ENCODE results near the gene AGPAT4. TPM values are rescaled to one million over a fixed set of nuclear protein-coding genes. Genes with fewer than 3 reads are reported as not detected.

Gene AGPAT4
- polyA plus RNA-seq, 3 donors: 6.4 to 15.8 (median 6.9) TPM

DNA sequence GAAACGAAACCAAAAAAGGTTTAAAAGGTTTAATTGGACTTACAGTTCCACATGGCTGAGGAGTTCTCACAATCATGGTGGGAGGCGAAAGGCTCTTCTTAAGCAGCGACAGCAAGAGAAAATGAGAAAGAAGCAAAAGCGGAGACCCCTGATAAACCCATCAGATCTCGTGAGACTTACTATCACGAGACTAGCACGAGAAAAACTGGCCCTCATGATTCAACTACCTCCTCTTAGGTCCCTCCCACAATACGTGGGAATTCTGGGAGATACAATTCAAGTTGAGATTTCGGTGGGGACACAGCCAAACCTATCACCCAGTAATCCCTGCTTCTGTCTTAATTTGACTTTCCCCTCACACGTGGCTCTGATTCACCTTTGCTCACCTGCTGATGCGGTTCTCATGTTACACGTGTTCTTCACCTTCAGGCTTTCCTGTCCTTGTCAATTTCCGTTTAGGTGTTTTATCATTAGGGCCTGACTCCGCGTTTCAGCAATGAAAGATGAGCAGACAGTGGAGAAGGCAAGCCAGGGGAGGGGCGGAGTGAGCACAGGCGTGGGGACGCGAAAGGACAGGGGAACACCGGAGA, 57.1 kb downstream of the AGPAT4 start:
- TF ChIP-seq CTCF (IDR thresholded peaks at IDR 0.05): no peak
- DNase-seq: no peak
- Histone ChIP-seq H3K36me3 (replicated peaks in 1 of 2; ENCODE audit: control insufficient read depth in 1 of 2, insufficient read depth in 2 of 2, low read length in 2 of 2) (peaks cover 0 to 8% of the 10 kb centered on the region in 2 donors), H3K27me3 (ENCODE audit: control insufficient read depth in 2 of 2, insufficient read depth in 2 of 2, low read length in 2 of 2) (no peaks in the 10 kb centered on the region), H3K9me3 (replicated peaks in 1 of 2; ENCODE audit: control insufficient read depth in 1 of 2, insufficient read depth in 1 of 2, low read length in 2 of 2) (peaks cover 13 to 22% of the 10 kb centered on the region in 2 donors), H3K4me2 (replicated peaks; ENCODE audit: extremely low read depth, low read length, poor library complexity, severe bottlenecking) (no peak overlapping the region), H3K79me2 (ENCODE audit: insufficient read depth, low read length) (no peaks in the 10 kb centered on the region), H3K27ac (ENCODE audit: low read depth in 1 of 2, low read length in 2 of 2) (no peak overlapping the region), H2AFZ (ENCODE audit: insufficient read depth, low read depth, low read length, poor library complexity, severe bottlenecking) (no peak overlapping the region), H3K9ac (ENCODE audit: insufficient read depth, low read length, poor library complexity, severe bottlenecking) (no peak overlapping the region), H3K4me3 (replicated peaks in 1 of 3; ENCODE audit: low read depth in 2 of 3, low read length in 3 of 3) (no peak overlapping the region), H4K20me1 (ENCODE audit: insufficient read depth, low read length) (no peaks in the 10 kb centered on the region), H3K4me1 (ENCODE audit: control insufficient read depth in 1 of 2, insufficient read depth in 2 of 2, low read length in 2 of 2) (no peaks in the 10 kb centered on the region)
- Mint-ChIP-seq H3K36me3 (peaks cover 10 to 26% of the 10 kb centered on the region in 2 donors), H3K4me3 (peak overlapping the region in 1 of 2 donors; percentile 38), H3K4me1 (no peaks in the 10 kb centered on the region), H3K9me3 (peaks cover 6 to 29% (median 18%) of the 10 kb centered on the region in 7 donors), H3K27me3 (ENCODE audit: low read depth in 3 of 3) (peaks cover 0 to 2% (median 1%) of the 10 kb centered on the region in 3 donors), H3K27ac (peak overlapping the region in 2 of 7 donors; percentile 26 to 53)
- intact Hi-C loops (cut with micrococcal nuclease): no loop called here
- 96% methylated on average over 17 of the region's 20 CpGs for WGBS (ENCODE audit: insufficient coverage)

- 81% methylated on average over 11 of the region's 13 CpGs for whole genome bisulfite sequencing (ENCODE audit: insufficient coverage)
- peaks cover 0 to 2% (median 1%) of the 10 kb centered on the region in 3 donors for H3K27me3 Mint-ChIP-seq (ENCODE audit: low read depth in 3 of 3)
- H3K27ac Mint-ChIP-seq: peak overlapping the region in 1 of 7 donors; percentile 53
- Histone ChIP-seq H3K4me2 (replicated peaks; ENCODE audit: extremely low read depth, low read length, poor library complexity, severe bottlenecking) (no peak overlapping the region), H3K9ac (ENCODE audit: insufficient read depth, low read length, poor library complexity, severe bottlenecking) (no peak overlapping the region), H4K20me1 (ENCODE audit: insufficient read depth, low read length) (no peaks in the 10 kb centered on the region), H3K4me3 (replicated peaks in 1 of 3; ENCODE audit: low read depth in 2 of 3, low read length in 3 of 3) (no peak overlapping the region), H3K36me3 (replicated peaks in 1 of 2; ENCODE audit: control insufficient read depth in 1 of 2, insufficient read depth in 2 of 2, low read length in 2 of 2) (peaks cover 0 to 8% of the 10 kb centered on the region in 2 donors), H3K9me3 (replicated peaks in 1 of 2; ENCODE audit: control insufficient read depth in 1 of 2, insufficient read depth in 1 of 2, low read length in 2 of 2) (peaks cover 13 to 27% of the 10 kb centered on the region in 2 donors), H3K4me1 (ENCODE audit: control insufficient read depth in 1 of 2, insufficient read depth in 2 of 2, low read length in 2 of 2) (no peaks in the 10 kb centered on the region), H3K27ac (ENCODE audit: low read depth in 1 of 2, low read length in 2 of 2) (no peak overlapping the region), H3K79me2 (ENCODE audit: insufficient read depth, low read length) (no peaks in the 10 kb centered on the region), H3K27me3 (ENCODE audit: control insufficient read depth in 2 of 2, insufficient read depth in 2 of 2, low read length in 2 of 2) (no peaks in the 10 kb centered on the region), H2AFZ (ENCODE audit: insufficient read depth, low read depth, low read length, poor library complexity, severe bottlenecking) (no peak overlapping the region)
- no peaks in the 10 kb centered on the region for H3K4me1 Mint-ChIP-seq
- intact Hi-C loops (cut with micrococcal nuclease): no loop called here
- no peak for DNase-seq
- peaks cover 10 to 26% of the 10 kb centered on the region in 2 donors for H3K36me3 Mint-ChIP-seq
- H3K9me3 Mint-ChIP-seq: peaks cover 9 to 31% (median 18%) of the 10 kb centered on the region in 7 donors
- TF ChIP-seq CTCF (IDR thresholded peaks at IDR 0.05): no peak
- peak overlapping the region; percentile 7 to 38 for H3K4me3 Mint-ChIP-seq
Measured at GRCh38 chr6:161215876-161216615, 57.8 kb downstream of the AGPAT4 start.
